Keratinocyte (primary cell): ENCODE measurements around the gene CEL. TPM values are rescaled to one million over a fixed set of nuclear protein-coding genes. Genes with fewer than 3 reads are reported as not detected.

ENCODE experiments used
- DNase-seq: peaks from one replicate; pipeline ENCODE4 v3.0.0-alpha.2; 2011; ENCODE audit warnings: low read depth, missing footprints, low spot score
- FAIRE-seq: peaks from 2 replicates; lab custom pipeline; 2011; peaks lifted over from hg19 to GRCh38; lab: Jason Lieb, UNC
- H2AFZ ChIP-seq: 2 replicates; pipeline ENCODE4 v1.6.0; 2012; ENCODE audit warnings: low read length, control low read depth, inconsistent platforms; ENCODE audit not compliant: control insufficient read depth
- H3K27ac ChIP-seq: 2 replicates; pipeline ENCODE4 v1.5.1; 2011; ENCODE audit warnings: low read length; ENCODE audit not compliant: control insufficient read depth, insufficient read depth
- H3K27me3 ChIP-seq: 3 replicates; pipeline ENCODE4 v1.6.0; 2011; ENCODE audit warnings: low read length; ENCODE audit not compliant: control insufficient read depth, insufficient read depth; ENCODE audit errors: extremely low read depth
- H3K36me3 ChIP-seq, 2 experiments: 2 replicates in 1 of 2; 3 replicates in 1 of 2; pipeline ENCODE4 v1.5.1; 2011; ENCODE audit warnings: low read length in 2 of 2, mild to moderate bottlenecking in 1 of 2; ENCODE audit not compliant: control insufficient read depth in 2 of 2, insufficient read depth in 2 of 2; ENCODE audit errors: extremely low read depth in 1 of 2
- H3K4me1 ChIP-seq: 3 replicates; pipeline ENCODE4 v1.5.1; 2011; ENCODE audit warnings: low read length; ENCODE audit not compliant: control insufficient read depth, insufficient read depth; ENCODE audit errors: extremely low read depth
- H3K4me2 ChIP-seq: 3 replicates; pipeline ENCODE4 v1.6.0; 2011; ENCODE audit warnings: low read depth, low read length; ENCODE audit not compliant: control insufficient read depth, insufficient read depth; ENCODE audit errors: extremely low read depth
- H3K4me3 ChIP-seq, 3 experiments: fragments of 200-600 bp in 1 of 3; sonication (generic) in 1 of 3; 2 replicates in 2 of 3; 3 replicates in 1 of 3; pipeline ENCODE4 v1.5.1; 2011 to 2016; ENCODE audit warnings: low read length in 3 of 3, mild to moderate bottlenecking in 3 of 3, control low read depth in 2 of 3, inconsistent platforms in 1 of 3, low read depth in 1 of 3, mixed read lengths in 1 of 3, mixed run types in 1 of 3, moderate library complexity in 1 of 3; ENCODE audit not compliant: control insufficient read depth in 2 of 3, insufficient read depth in 2 of 3; ENCODE audit errors: extremely low read depth in 1 of 3
- H3K79me2 ChIP-seq: 2 replicates; pipeline ENCODE4 v1.6.0; 2012; ENCODE audit warnings: low read length; ENCODE audit not compliant: control insufficient read depth, insufficient read depth
- H3K9ac ChIP-seq: 3 replicates; pipeline ENCODE4 v1.6.0; 2011; ENCODE audit warnings: low read length; ENCODE audit not compliant: control insufficient read depth, insufficient read depth; ENCODE audit errors: extremely low read depth
- H3K9me1 ChIP-seq: 3 replicates; pipeline ENCODE4 v1.6.0; 2011; ENCODE audit warnings: low read length; ENCODE audit not compliant: control insufficient read depth, insufficient read depth; ENCODE audit errors: extremely low read depth
- H3K9me3 ChIP-seq: 2 replicates; pipeline ENCODE4 v1.5.1; 2012; ENCODE audit warnings: low read depth, low read length; ENCODE audit not compliant: control insufficient read depth
- H4K20me1 ChIP-seq: 3 replicates; pipeline ENCODE4 v1.6.0; 2011; ENCODE audit warnings: low read length; ENCODE audit not compliant: control insufficient read depth, insufficient read depth; ENCODE audit errors: extremely low read depth
- EZH2 ChIP-seq: IDR thresholded peaks from one replicate; pipeline ENCODE4 v1.6.1; 2012; ENCODE audit warnings: inconsistent platforms, mild to moderate bottlenecking, low read length, moderate library complexity
- dilution Hi-C: fragments of 300-500 bp; cut with MboI; formaldehyde crosslinking; loops from one replicate; pipeline ENCODE4 v1.7.0; 2020; ENCODE audit warnings: low sequenced_read_pairs; ENCODE audit not compliant: extremely low pct_ligation_motif_present
- polyA plus RNA-seq, 5 experiments: library from polyadenylated mRNA; depleted of rRNA in 3 of 5; stranded (reverse) in 3 of 5; stranded (forward) in 1 of 5; unstranded in 1 of 5; fragments of >200 nt; gene quantifications; 1 replicate in 1 of 5; 2 replicates in 3 of 5; 3 replicates in 1 of 5; pipeline versions ENCODE4 v1.2.1 to v1.2.3, GENCODE V29; 2011 to 2012; ENCODE audit warnings: missing spikeins in 2 of 5, low read depth in 1 of 5, low replicate concordance in 1 of 5
- TF ChIP-seq, protein P1 (sequence below), 3 experiments: IDR thresholded peaks in 1 of 3; conservative IDR thresholded peaks in 1 of 3; optimal IDR thresholded peaks in 1 of 3; 2 replicates in 2 of 3; 3 replicates in 1 of 3; pipeline versions ENCODE3 to v1.5.1; 2011; ENCODE audit warnings: low read length in 3 of 3, mild to moderate bottlenecking in 3 of 3, moderate library complexity in 2 of 3, control low read depth in 1 of 3, inconsistent platforms in 1 of 3; ENCODE audit not compliant: insufficient read depth in 2 of 3; ENCODE audit errors: extremely low read depth in 1 of 3

Gene CEL
- polyA plus RNA-seq, 1 donor (not counting 4 experiments of a cell fraction or from before 2014, with no cell fraction given): 0.12 TPM

DNA sequence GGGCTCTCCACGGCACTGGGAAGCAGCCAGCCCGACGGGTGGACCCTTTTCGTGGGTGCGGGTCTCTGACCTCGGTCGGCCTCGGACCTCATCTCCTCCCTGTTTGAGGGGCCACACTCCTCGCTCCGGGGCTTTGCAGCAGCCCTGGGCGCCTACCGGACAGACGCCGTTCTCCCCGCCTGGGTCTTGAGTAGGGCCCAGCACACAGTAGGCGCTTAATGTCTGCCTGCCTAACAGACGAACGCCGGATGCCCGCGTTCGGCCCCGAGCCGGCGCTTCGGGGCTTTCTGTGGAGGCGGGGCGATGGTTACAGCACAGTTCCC lies 31.8 kb upstream of the CEL start:
- Histone ChIP-seq H3K4me1 (peaks cover 15% of the 10 kb centered on the region), H3K9me3 (no peaks in the 10 kb centered on the region), H3K4me2 (peak overlapping the region; percentile 83)

DNA sequence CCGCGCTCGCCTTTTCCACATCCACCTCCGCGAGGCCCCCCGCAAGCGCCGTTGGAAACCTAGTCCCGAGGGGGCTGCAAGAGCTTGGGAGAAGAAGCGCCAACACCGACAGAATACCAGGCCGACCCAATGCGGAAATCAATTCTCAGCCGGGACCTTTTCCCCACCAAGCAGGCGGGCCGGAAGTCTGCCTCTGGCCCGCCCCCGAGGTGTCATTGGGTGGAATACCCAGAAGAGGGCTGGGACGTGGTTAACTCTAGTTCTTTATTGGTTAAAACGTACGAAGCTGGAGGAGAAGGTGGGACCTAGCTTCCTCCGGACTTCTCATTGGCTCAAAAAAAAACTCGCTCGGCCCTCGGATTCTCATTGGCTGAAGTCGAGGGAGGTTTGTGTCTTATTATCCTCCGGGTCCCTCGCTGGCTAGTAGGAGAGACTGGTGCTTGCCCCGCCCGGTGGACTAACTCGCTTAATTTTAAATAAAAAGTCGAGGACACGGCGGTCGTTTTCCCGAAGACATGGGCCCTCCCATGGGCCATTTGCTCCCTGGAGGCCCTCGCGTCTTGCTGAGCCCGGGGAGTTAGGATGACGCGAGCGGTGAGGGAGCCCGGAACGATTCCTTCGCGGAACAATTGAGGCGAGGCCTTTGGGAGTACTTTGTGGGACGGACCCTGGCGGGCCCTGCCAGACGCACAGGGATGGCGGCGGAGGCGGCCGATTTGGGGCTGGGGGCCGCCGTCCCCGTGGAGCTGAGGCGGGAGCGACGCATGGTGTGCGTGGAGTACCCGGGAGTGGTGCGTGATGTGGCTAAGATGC lies 31.3 kb upstream of the CEL start, which contains the start of gene GTF3C5:
Gene GTF3C5, plus strand, starts transcription at position 681 of the 813 bp plus-strand sequence. Its CDS starts 15 bp downstream, at position 696.
- H3K4me1 ChIP-seq: peaks cover 15% of the 10 kb centered on the region
- H3K27me3 ChIP-seq: no peaks in the 10 kb centered on the region
- TF ChIP-seq EZH2: no peak
- TF ChIP-seq, protein P1, sequence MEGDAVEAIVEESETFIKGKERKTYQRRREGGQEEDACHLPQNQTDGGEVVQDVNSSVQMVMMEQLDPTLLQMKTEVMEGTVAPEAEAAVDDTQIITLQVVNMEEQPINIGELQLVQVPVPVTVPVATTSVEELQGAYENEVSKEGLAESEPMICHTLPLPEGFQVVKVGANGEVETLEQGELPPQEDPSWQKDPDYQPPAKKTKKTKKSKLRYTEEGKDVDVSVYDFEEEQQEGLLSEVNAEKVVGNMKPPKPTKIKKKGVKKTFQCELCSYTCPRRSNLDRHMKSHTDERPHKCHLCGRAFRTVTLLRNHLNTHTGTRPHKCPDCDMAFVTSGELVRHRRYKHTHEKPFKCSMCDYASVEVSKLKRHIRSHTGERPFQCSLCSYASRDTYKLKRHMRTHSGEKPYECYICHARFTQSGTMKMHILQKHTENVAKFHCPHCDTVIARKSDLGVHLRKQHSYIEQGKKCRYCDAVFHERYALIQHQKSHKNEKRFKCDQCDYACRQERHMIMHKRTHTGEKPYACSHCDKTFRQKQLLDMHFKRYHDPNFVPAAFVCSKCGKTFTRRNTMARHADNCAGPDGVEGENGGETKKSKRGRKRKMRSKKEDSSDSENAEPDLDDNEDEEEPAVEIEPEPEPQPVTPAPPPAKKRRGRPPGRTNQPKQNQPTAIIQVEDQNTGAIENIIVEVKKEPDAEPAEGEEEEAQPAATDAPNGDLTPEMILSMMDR (optimal IDR thresholded peaks at IDR 0.05 in 1 of 3, IDR thresholded peaks at IDR 0.05 in 1 of 3, conservative IDR thresholded peaks at IDR 0.05 in 1 of 3; ENCODE audit: extremely low read depth in 1 of 3, insufficient read depth in 2 of 3, low read length in 3 of 3): no peak
- peaks cover 0 to 3% of the 10 kb centered on the region in 2 experiments for H3K36me3 ChIP-seq
- H3K9me1 ChIP-seq: no peaks in the 10 kb centered on the region
- peak; percentile 89 for DNase-seq
- peak within 1 kb of the TSS; percentile 95 for H3K9ac ChIP-seq
- H3K9me3 ChIP-seq: no peaks in the 10 kb centered on the region
- H3K27ac ChIP-seq: peak within 1 kb of the TSS; percentile 92
- peak within 1 kb of the TSS; percentile 96 for H2AFZ ChIP-seq
- no peaks in the 10 kb centered on the region for H4K20me1 ChIP-seq
- peak within 1 kb of the TSS; percentile 83 for H3K4me2 ChIP-seq
- peak; percentile 76 for FAIRE-seq
- peaks cover 53% of the 10 kb centered on the region for H3K79me2 ChIP-seq
- dilution Hi-C loops: no loop called here
- peak within 1 kb of the TSS; percentile 82 to 99 (median 94) for H3K4me3 ChIP-seq

More for the DNA sequence above, 31.8 kb upstream of the CEL start:
- Histone ChIP-seq H2AFZ (peak overlapping the region; percentile 81), H3K9ac (peak overlapping the region; percentile 95), H3K27me3 (no peaks in the 10 kb centered on the region), H4K20me1 (no peaks in the 10 kb centered on the region), H3K4me3 (peak overlapping the region; percentile 82 to 99 (median 94)), H3K9me1 (no peaks in the 10 kb centered on the region), H3K36me3 (peaks cover 0 to 3% of the 10 kb centered on the region in 2 experiments), H3K27ac (peak overlapping the region; percentile 92), H3K79me2 (peaks cover 47% of the 10 kb centered on the region)
- DNase-seq (no peak), FAIRE-seq (no peak)
- dilution Hi-C loops: no loop called here
- TF ChIP-seq EZH2: no peak
- TF ChIP-seq, protein P1 (optimal IDR thresholded peaks at IDR 0.05 in 1 of 3, IDR thresholded peaks at IDR 0.05 in 1 of 3, conservative IDR thresholded peaks at IDR 0.05 in 1 of 3; ENCODE audit: extremely low read depth in 1 of 3, insufficient read depth in 2 of 3, low read length in 3 of 3): no peak
